D721Med (cell line): ENCODE results near the gene ANP32B.

Experiments used
- DNase-seq: peaks from one replicate; pipeline ENCODE4 v3.0.0; 2011; ENCODE audit warnings: low spot score; ENCODE audit not compliant: insufficient read length
- FAIRE-seq: peaks from 2 replicates; lab custom pipeline; 2011; peaks lifted over from hg19 to GRCh38; lab: Jason Lieb, UNC
- CTCF ChIP-seq: IDR thresholded peaks from 2 replicates; pipeline ENCODE4 v1.5.1; 2012; ENCODE audit warnings: mild to moderate bottlenecking, control low read depth; ENCODE audit not compliant: insufficient read depth; ENCODE audit errors: missing control alignments

Gene ANP32B

GRCh38 chr9:98007251-98007928 lies 24.2 kb downstream of the ANP32B start:
- TF ChIP-seq CTCF, result no peak
- DNase-seq (no peak), FAIRE-seq (no peak)

GRCh38 chr9:98008764-98009163 lies 25.6 kb downstream of the ANP32B start:
- FAIRE-seq, result no peak
- DNase-seq, result no peak
- TF ChIP-seq CTCF, result no peak

GRCh38 chr9:98009437-98009836 lies 26.3 kb downstream of the ANP32B start:
- no peak for TF ChIP-seq CTCF
- DNase-seq, result no peak
- no peak for FAIRE-seq

GRCh38 chr9:98009936-98010335 lies 26.8 kb downstream of the ANP32B start:
- DNase-seq (no peak), FAIRE-seq (no peak)
- no peak for TF ChIP-seq CTCF

GRCh38 chr9:98010445-98010844 lies 27.3 kb downstream of the ANP32B start:
- FAIRE-seq, result no peak
- TF ChIP-seq CTCF, result no peak
- DNase-seq, result no peak

GRCh38 chr9:98011122-98011521 lies 28.0 kb downstream of the ANP32B start:
- TF ChIP-seq CTCF, result no peak
- DNase-seq, result no peak
- FAIRE-seq, result no peak

- DNase-seq, result no peak
- no peak for FAIRE-seq
- no peak for TF ChIP-seq CTCF
These were observed 33.1 kb downstream of the ANP32B start for GRCh38 chr9:98016137-98016680.
